Calu3 (cell line): ENCODE data around the gene KLHL29. TPM values are rescaled to one million over a fixed set of nuclear protein-coding genes. Genes with fewer than 3 reads are reported as not detected.

Experiments
- BruUV-seq: library from RNA; stranded (reverse); fragments of 400-500 nt; replicated peaks from 2 replicates; lab custom pipeline; 2021; lab: Mats Ljungman, UMichigan
- CTCF ChIA-PET: fragments of 300-600 bp; sonication (Branson Sonifier 250); formaldehyde crosslinking; loops from one replicate; lab custom pipeline; 2022; ENCODE audit warnings: antibody characterized with exemption; lab: Charles Lee
- DNase-seq: peaks from one replicate; pipeline ENCODE4 v3.0.0; 2022
- H3K27ac Mint-ChIP-seq: one replicate; pipeline ENCODE4 v1.8.0; 2022; ENCODE audit warnings: mixed read lengths; ENCODE audit not compliant: unreplicated experiment
- H3K27me3 Mint-ChIP-seq: one replicate; pipeline ENCODE4 v1.8.0; 2022; ENCODE audit warnings: mixed read lengths; ENCODE audit not compliant: unreplicated experiment
- H3K36me3 Mint-ChIP-seq: one replicate; pipeline ENCODE4 v1.8.0; 2022; ENCODE audit warnings: mild to moderate bottlenecking, moderate library complexity, mixed read lengths; ENCODE audit not compliant: insufficient read depth, unreplicated experiment
- H3K4me1 Mint-ChIP-seq: one replicate; pipeline ENCODE4 v1.8.0; 2022; ENCODE audit warnings: mild to moderate bottlenecking, low read depth, mixed read lengths; ENCODE audit not compliant: unreplicated experiment
- H3K4me3 Mint-ChIP-seq: one replicate; pipeline ENCODE4 v1.8.0; 2022; ENCODE audit warnings: mild to moderate bottlenecking, low read depth, moderate library complexity, mixed read lengths; ENCODE audit not compliant: unreplicated experiment
- H3K9me3 Mint-ChIP-seq: one replicate; pipeline ENCODE4 v1.8.0; 2022; ENCODE audit warnings: low read depth, mixed read lengths; ENCODE audit not compliant: unreplicated experiment
- intact Hi-C: fragments of 100-400 bp; cut with micrococcal nuclease; formaldehyde crosslinking; loops from one replicate; pipeline ENCODE4 v1.10.0; 2022; ENCODE audit not compliant: unreplicated experiment
- total RNA-seq: library from RNA; stranded (reverse); gene quantifications from 2 replicates; pipeline ENCODE4 v1.2.3, GENCODE V29; 2022
- TF ChIP-seq, protein P1 (sequence below): fragments of 200-600 bp; IDR thresholded peaks from one replicate; pipeline ENCODE4 v1.8.0; 2022; ENCODE audit warnings: antibody characterized with exemption; ENCODE audit not compliant: unreplicated experiment

The KLHL29 gene
- total RNA-seq, 1 experiment from 2014 or later: 11.9 TPM

DNA sequence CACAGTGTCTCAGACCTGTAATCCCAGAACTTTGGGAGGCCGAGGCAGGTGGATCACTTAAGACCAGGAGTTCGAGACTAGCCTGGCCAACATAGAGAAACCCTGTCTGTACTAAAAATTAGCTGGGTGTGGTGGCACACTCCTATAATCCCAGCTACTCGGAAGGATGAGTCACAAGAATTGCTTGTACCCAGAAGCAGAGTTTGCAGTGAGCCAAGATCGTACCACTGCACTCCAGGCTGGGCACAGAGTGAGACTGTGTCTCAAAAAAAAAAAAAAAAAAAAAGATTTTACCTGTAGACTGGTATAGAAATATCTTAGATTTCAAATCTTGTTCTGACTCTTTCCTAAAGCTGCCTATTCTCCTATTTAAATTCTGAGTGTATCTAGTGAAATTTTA is 7.2 kb upstream of the KLHL29 start:
- BruUV-seq: no TSS peak
- Mint-ChIP-seq H3K9me3 (peaks cover 3% of the 10 kb centered on the region), H3K36me3 (peaks cover 14% of the 10 kb centered on the region), H3K4me3 (no peak overlapping the region), H3K4me1 (peaks cover 48% of the 10 kb centered on the region), H3K27me3 (no peaks in the 10 kb centered on the region), H3K27ac (no peak overlapping the region)
- TF ChIP-seq, protein P1, sequence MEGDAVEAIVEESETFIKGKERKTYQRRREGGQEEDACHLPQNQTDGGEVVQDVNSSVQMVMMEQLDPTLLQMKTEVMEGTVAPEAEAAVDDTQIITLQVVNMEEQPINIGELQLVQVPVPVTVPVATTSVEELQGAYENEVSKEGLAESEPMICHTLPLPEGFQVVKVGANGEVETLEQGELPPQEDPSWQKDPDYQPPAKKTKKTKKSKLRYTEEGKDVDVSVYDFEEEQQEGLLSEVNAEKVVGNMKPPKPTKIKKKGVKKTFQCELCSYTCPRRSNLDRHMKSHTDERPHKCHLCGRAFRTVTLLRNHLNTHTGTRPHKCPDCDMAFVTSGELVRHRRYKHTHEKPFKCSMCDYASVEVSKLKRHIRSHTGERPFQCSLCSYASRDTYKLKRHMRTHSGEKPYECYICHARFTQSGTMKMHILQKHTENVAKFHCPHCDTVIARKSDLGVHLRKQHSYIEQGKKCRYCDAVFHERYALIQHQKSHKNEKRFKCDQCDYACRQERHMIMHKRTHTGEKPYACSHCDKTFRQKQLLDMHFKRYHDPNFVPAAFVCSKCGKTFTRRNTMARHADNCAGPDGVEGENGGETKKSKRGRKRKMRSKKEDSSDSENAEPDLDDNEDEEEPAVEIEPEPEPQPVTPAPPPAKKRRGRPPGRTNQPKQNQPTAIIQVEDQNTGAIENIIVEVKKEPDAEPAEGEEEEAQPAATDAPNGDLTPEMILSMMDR: no peak
- CTCF ChIA-PET: interaction anchor here (0.7 kb wide), 1 partner anchor 249 kb away, joined by 3 read pairs; no protein-coding TSS in a partner anchor
- intact Hi-C loops: no loop called here
- DNase-seq: no peak

DNA sequence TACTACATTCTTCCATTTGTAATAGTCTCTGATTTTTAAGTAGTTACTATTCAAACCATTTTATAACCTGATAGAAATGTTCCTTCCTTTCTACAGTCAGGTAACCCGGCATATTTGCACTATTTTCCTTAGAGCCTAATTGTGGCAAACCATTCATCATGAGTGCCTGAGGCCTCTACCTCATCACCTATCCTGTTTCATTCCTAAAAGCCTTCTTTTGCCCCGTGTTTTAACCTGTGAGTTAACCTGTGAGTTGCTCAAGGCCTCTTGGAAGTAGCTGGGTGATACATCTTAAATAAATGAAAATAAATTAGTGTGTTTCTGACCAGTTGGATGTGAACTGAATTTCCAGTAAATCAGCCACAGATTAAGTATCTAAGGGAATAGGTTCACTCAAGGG is 6.5 kb upstream of the KLHL29 start:
- H3K27me3 Mint-ChIP-seq: no peaks in the 10 kb centered on the region
- CTCF ChIA-PET: no interaction called here
- peaks cover 48% of the 10 kb centered on the region for H3K4me1 Mint-ChIP-seq
- no peak for DNase-seq
- intact Hi-C loops: no loop called here
- BruUV-seq: no TSS peak
- H3K9me3 Mint-ChIP-seq: peaks cover 3% of the 10 kb centered on the region
- H3K27ac Mint-ChIP-seq: no peak overlapping the region
- peaks cover 14% of the 10 kb centered on the region for H3K36me3 Mint-ChIP-seq
- TF ChIP-seq, protein P1: no peak
- H3K4me3 Mint-ChIP-seq: no peak overlapping the region

DNA sequence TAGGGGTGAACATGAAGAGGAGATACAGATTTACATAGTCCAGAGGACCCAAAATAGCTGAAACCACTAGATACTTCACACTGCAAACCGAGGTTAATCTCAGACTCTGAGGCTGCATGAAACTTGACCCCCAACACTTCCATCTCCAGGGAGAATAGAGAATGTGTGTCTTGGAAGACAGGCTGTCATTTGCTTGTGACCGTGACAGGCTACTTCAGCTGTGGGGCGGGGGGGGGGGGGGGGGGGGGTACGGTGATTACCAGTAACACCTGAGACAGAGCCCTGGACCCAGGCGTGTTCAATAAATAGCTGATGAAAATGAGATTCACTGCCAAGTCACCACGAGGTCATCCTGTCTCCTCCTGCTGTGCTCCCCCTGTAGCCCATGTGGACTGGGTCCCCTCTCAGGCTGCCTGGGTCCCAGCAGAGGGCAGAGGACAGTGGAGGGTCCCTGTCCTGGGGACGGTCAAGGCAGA is 5.7 kb upstream of the KLHL29 start:
- intact Hi-C loops: no loop called here
- TF ChIP-seq, protein P1: no peak
- no peak for DNase-seq
- H3K4me3 Mint-ChIP-seq: no peak overlapping the region
- CTCF ChIA-PET: no interaction called here
- peaks cover 17% of the 10 kb centered on the region for H3K36me3 Mint-ChIP-seq
- no TSS peak for BruUV-seq
- peaks cover 53% of the 10 kb centered on the region for H3K4me1 Mint-ChIP-seq
- no peak overlapping the region for H3K27ac Mint-ChIP-seq
- H3K9me3 Mint-ChIP-seq: peaks cover 3% of the 10 kb centered on the region
- no peaks in the 10 kb centered on the region for H3K27me3 Mint-ChIP-seq

DNA sequence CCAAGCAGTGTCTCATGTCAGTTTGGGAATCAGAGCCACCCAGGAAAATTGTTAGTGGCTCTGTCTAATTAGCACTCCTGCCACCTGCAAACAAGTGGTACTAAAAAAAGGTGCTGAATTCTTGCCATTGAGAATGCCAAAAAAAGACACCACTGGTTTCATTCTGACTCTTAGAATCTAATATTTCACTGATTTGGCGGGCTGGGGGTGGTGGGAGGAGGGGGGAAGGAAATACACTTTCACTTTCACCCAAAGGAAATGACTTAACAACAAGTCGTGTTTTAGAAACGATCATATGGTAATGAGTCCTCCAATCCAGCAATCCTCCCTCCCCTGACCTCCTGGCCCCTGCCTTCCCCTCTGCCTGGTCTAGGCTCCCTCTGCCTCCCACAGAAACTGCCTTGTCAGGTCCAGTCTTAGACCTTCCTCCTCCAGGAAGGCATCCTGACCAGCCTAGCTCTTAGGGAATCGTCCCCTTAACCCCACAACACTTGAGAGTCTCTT is 4.4 kb upstream of the KLHL29 start:
- H3K27me3 Mint-ChIP-seq: no peaks in the 10 kb centered on the region
- DNase-seq: peak; percentile 66
- H3K9me3 Mint-ChIP-seq: peaks cover 3% of the 10 kb centered on the region
- peaks cover 53% of the 10 kb centered on the region for H3K4me1 Mint-ChIP-seq
- intact Hi-C loops: no loop called here
- BruUV-seq: TSS peak; percentile 74
- peak overlapping the region; percentile 77 for H3K4me3 Mint-ChIP-seq
- H3K36me3 Mint-ChIP-seq: peaks cover 27% of the 10 kb centered on the region
- CTCF ChIA-PET: no interaction called here
- TF ChIP-seq, protein P1: no peak
- H3K27ac Mint-ChIP-seq: peak overlapping the region; percentile 99
